GM20000 (cell line): Measurements from ENCODE around the gene WDR7.

Experiments used
- DNase-seq: peaks from one replicate; pipeline ENCODE4 v3.0.0; 2012; ENCODE audit warnings: low spot score
- CTCF ChIP-seq: IDR thresholded peaks from 2 replicates; pipeline ENCODE4 v1.5.1; 2012; ENCODE audit warnings: mild to moderate bottlenecking, control low read depth; ENCODE audit errors: extremely low read depth, missing control alignments

Gene WDR7

GRCh38 chr18:57035590-57035989 is 384.4 kb downstream of the WDR7 start:
- DNase-seq = no peak
- TF ChIP-seq CTCF = no peak

GRCh38 chr18:57038395-57038794 is 387.2 kb downstream of the WDR7 start:
- TF ChIP-seq CTCF = no peak
- DNase-seq = no peak

- TF ChIP-seq CTCF = no peak
- no peak for DNase-seq
These were observed 389.0 kb downstream of the WDR7 start for GRCh38 chr18:57040175-57040574.

- DNase-seq = no peak
- no peak for TF ChIP-seq CTCF
These were observed 392.1 kb downstream of the WDR7 start for GRCh38 chr18:57043241-57043640.

GRCh38 chr18:57048351-57048750 is 397.2 kb downstream of the WDR7 start:
- TF ChIP-seq CTCF = no peak
- DNase-seq = no peak

- TF ChIP-seq CTCF = no peak
- DNase-seq = no peak
These were observed 397.7 kb downstream of the WDR7 start for GRCh38 chr18:57048859-57049258.

- DNase-seq = no peak
- TF ChIP-seq CTCF = no peak
These were observed 399.3 kb downstream of the WDR7 start for GRCh38 chr18:57050310-57050949.
